Measurements from ENCODE around the gene ATP2A3.

The ATP2A3 gene

GRCh38 chr17:3990386-3991127 lies 26.3 kb upstream of the ATP2A3 start:
- no peaks in the 10 kb centered on the region for H3K27me3 ChIP-seq (ENCODE audit: control insufficient read depth, insufficient read depth, low read length)
- no peak overlapping the region for H3K4me3 ChIP-seq (ENCODE audit: low read length)
- no CpG with 5 or more reads among the region's 12 CpGs for whole genome bisulfite sequencing (ENCODE audit: insufficient coverage, insufficient read length)
- DNase-seq (ENCODE audit: low read depth, low spot score) = no peak
- H3K36me3 ChIP-seq (ENCODE audit: control insufficient read depth, insufficient read depth, low read length) = no peaks in the 10 kb centered on the region
- H3K27ac ChIP-seq (ENCODE audit: low read length) = no peak overlapping the region
- H3K4me1 ChIP-seq (ENCODE audit: control insufficient read depth, insufficient read depth, low read length) = peaks cover 1% of the 10 kb centered on the region; the same call in 1 of the 2 replicates
- H3K9me3 ChIP-seq (ENCODE audit: control insufficient read depth, insufficient read depth, low read length) = no peaks in the 10 kb centered on the region

- Histone ChIP-seq H3K27me3 (ENCODE audit: control insufficient read depth, insufficient read depth, low read length) (no peaks in the 10 kb centered on the region), H3K4me1 (ENCODE audit: control insufficient read depth, insufficient read depth, low read length) (peaks cover 1% of the 10 kb centered on the region; the same call in 1 of the 2 replicates)
These were observed 25.0 kb upstream of the ATP2A3 start for GRCh38 chr17:3989041-3989886.

DNA sequence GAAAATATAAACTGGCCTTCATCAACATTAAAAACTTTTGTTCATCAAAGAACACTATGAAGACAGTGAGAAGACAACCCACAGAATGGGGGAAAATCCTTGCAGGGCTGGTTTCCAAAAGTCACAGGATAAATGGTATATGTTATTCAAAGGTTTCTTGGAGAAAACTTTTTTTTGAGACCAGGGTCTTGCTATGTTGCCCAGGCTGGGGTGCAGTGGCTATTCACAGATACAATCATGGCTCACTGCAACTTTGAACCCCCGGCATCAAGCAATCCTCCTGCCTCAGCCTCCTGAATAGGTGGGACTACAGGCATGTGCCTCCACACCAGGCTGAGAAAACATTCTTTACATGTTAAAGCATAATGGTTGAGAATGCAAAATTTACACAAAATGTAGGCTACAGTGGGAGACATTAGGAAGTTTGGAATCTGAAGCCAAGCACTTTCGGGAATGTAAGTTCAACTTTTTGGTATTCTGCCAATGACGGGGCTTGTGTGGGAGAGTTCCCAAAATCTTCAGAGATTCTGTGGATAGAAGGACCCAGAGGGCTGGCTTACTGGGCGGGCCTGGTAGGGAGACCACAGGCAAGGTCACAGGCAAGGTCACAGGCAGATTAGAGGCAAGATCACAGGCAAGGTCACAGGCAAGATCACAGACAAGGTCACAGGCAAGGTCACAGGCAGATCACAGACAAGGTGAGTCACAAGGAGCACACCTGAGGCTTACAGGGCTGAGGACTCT lies 24.2 kb upstream of the ATP2A3 start:
- no peaks in the 10 kb centered on the region for H3K36me3 ChIP-seq (ENCODE audit: control insufficient read depth, insufficient read depth, low read length)
- DNase-seq (ENCODE audit: low read depth, low spot score) = no peak
- H3K27ac ChIP-seq (ENCODE audit: low read length) = no peak overlapping the region

More at GRCh38 chr17:3989041-3989886, 25.0 kb upstream of the ATP2A3 start:
- H3K27ac ChIP-seq (ENCODE audit: low read length) = no peak overlapping the region
- H3K9me3 ChIP-seq (ENCODE audit: control insufficient read depth, insufficient read depth, low read length) = no peaks in the 10 kb centered on the region
- DNase-seq (ENCODE audit: low read depth, low spot score) = no peak
- WGBS (ENCODE audit: insufficient coverage, insufficient read length) = no CpG with 5 or more reads among the region's 24 CpGs
- H3K36me3 ChIP-seq (ENCODE audit: control insufficient read depth, insufficient read depth, low read length) = no peaks in the 10 kb centered on the region
- no peak overlapping the region for H3K4me3 ChIP-seq (ENCODE audit: low read length)

DNA sequence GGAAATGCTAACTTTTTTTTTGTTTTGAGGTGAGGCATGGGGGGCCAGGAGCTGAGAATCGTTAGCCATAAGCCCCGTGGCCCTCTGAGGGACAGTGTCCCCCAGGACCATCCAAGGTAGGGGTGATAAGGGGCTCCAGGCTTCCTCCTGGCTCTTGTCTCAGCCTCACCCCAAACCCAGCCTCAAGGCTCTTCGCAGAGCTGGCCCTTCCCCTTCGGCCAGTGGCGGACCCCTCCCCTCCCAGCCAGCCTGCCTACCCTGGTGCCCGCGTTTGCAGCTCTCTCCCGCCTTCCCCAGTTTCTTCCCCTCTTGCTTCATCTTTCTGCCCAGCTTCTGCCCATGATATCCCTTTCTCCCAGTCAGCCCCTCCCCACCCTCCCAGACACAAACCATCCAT lies 22.7 kb upstream of the ATP2A3 start:
- no peaks in the 10 kb centered on the region for H3K36me3 ChIP-seq (ENCODE audit: control insufficient read depth, insufficient read depth, low read length)
- WGBS (ENCODE audit: insufficient coverage, insufficient read length) = no CpG with 5 or more reads among the region's 8 CpGs
- H3K27me3 ChIP-seq (ENCODE audit: control insufficient read depth, insufficient read depth, low read length) = no peaks in the 10 kb centered on the region
- peaks cover 2% of the 10 kb centered on the region; the same call in 1 of the 2 replicates for H3K4me1 ChIP-seq (ENCODE audit: control insufficient read depth, insufficient read depth, low read length)
- no peak for DNase-seq (ENCODE audit: low read depth, low spot score)
- H3K9me3 ChIP-seq (ENCODE audit: control insufficient read depth, insufficient read depth, low read length) = no peaks in the 10 kb centered on the region
- no peak overlapping the region for H3K4me3 ChIP-seq (ENCODE audit: low read length)
- H3K27ac ChIP-seq (ENCODE audit: low read length) = no peak overlapping the region

More for the DNA sequence above, 24.2 kb upstream of the ATP2A3 start:
- Histone ChIP-seq H3K27me3 (ENCODE audit: control insufficient read depth, insufficient read depth, low read length) (no peaks in the 10 kb centered on the region), H3K4me1 (ENCODE audit: control insufficient read depth, insufficient read depth, low read length) (peaks cover 1% of the 10 kb centered on the region; the same call in 1 of the 2 replicates), H3K4me3 (ENCODE audit: low read length) (no peak overlapping the region), H3K9me3 (ENCODE audit: control insufficient read depth, insufficient read depth, low read length) (no peaks in the 10 kb centered on the region)
- no CpG with 5 or more reads among the region's 4 CpGs for WGBS (ENCODE audit: insufficient coverage, insufficient read length)

DNA sequence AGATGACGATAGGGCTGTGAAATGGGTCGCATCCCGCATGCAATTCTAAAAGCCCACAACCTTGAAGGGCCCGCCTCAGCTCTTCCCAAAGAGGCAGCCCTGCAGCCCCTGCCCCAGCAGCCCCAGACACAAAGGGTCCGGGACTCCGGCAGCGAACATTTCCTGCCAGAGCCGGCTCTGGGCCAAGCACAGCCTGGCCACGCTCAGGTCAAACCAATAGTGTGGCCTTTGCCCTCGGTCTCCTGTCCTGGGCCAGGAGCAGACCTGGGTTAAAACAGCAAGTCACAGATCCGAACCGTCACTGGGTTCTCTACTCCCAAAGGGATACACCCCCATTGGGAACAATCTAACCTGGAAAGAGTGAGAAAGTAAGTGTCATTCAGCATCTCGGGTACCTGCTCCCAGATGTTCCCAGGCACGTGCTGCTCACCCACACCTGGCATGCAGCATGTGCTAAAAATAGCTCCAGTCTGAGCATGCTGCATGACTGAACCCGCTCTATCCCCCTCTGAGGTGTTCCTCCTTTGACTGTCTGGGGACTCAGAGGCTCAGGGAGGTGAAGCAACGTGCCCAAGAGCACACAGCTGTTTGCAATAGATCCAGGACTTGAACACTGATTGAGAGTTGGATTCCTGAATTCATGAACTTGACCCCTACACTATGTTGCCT lies 22.2 kb upstream of the ATP2A3 start:
- no peaks in the 10 kb centered on the region for H3K9me3 ChIP-seq (ENCODE audit: control insufficient read depth, insufficient read depth, low read length)
- DNase-seq (ENCODE audit: low read depth, low spot score) = no peak
- no peaks in the 10 kb centered on the region for H3K27me3 ChIP-seq (ENCODE audit: control insufficient read depth, insufficient read depth, low read length)
- no peak overlapping the region for H3K27ac ChIP-seq (ENCODE audit: low read length)
- H3K4me3 ChIP-seq (ENCODE audit: low read length) = no peak overlapping the region
- no CpG with 5 or more reads among the region's 16 CpGs for WGBS (ENCODE audit: insufficient coverage, insufficient read length)
- H3K4me1 ChIP-seq (ENCODE audit: control insufficient read depth, insufficient read depth, low read length) = peaks cover 6% of the 10 kb centered on the region
- no peaks in the 10 kb centered on the region for H3K36me3 ChIP-seq (ENCODE audit: control insufficient read depth, insufficient read depth, low read length)

DNA sequence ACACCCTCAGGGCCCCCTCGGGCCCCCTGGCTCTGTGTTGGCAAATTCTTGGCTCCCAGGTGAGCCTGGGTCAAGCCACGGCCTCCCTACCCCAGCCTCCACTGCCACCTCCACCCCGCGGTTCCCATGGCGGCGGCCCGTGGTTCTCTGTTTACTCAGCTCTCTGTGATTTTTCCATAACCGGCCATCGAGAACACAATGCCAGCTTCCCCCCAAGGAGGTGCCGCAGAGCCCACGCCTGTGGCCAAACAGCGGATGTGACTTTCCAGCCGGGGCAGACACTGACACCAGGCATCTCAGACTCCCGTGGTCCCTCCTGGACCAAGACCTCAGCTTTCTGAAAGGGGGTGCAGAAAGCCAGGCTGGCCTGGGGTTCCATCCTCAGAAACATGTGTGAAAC lies 21.6 kb upstream of the ATP2A3 start:
- Histone ChIP-seq H3K4me3 (ENCODE audit: low read length) (no peak overlapping the region), H3K36me3 (ENCODE audit: control insufficient read depth, insufficient read depth, low read length) (no peaks in the 10 kb centered on the region), H3K4me1 (ENCODE audit: control insufficient read depth, insufficient read depth, low read length) (peaks cover 6% of the 10 kb centered on the region), H3K9me3 (ENCODE audit: control insufficient read depth, insufficient read depth, low read length) (no peaks in the 10 kb centered on the region), H3K27ac (ENCODE audit: low read length) (no peak overlapping the region), H3K27me3 (ENCODE audit: control insufficient read depth, insufficient read depth, low read length) (no peaks in the 10 kb centered on the region)
- DNase-seq (ENCODE audit: low read depth, low spot score) = no peak
- WGBS (ENCODE audit: insufficient coverage, insufficient read length) = no CpG with 5 or more reads among the region's 14 CpGs

- no peak overlapping the region for H3K4me3 ChIP-seq (ENCODE audit: low read length)
- no peaks in the 10 kb centered on the region for H3K36me3 ChIP-seq (ENCODE audit: control insufficient read depth, insufficient read depth, low read length)
- no peaks in the 10 kb centered on the region for H3K9me3 ChIP-seq (ENCODE audit: control insufficient read depth, insufficient read depth, low read length)
- DNase-seq (ENCODE audit: low read depth, low spot score) = no peak
- H3K27me3 ChIP-seq (ENCODE audit: control insufficient read depth, insufficient read depth, low read length) = no peaks in the 10 kb centered on the region
- WGBS (ENCODE audit: insufficient coverage, insufficient read length) = no CpG with 5 or more reads among the region's 18 CpGs
- peaks cover 8% of the 10 kb centered on the region for H3K4me1 ChIP-seq (ENCODE audit: control insufficient read depth, insufficient read depth, low read length)
- no peak overlapping the region for H3K27ac ChIP-seq (ENCODE audit: low read length)
These were observed 19.6 kb upstream of the ATP2A3 start for GRCh38 chr17:3983606-3984484.

DNA sequence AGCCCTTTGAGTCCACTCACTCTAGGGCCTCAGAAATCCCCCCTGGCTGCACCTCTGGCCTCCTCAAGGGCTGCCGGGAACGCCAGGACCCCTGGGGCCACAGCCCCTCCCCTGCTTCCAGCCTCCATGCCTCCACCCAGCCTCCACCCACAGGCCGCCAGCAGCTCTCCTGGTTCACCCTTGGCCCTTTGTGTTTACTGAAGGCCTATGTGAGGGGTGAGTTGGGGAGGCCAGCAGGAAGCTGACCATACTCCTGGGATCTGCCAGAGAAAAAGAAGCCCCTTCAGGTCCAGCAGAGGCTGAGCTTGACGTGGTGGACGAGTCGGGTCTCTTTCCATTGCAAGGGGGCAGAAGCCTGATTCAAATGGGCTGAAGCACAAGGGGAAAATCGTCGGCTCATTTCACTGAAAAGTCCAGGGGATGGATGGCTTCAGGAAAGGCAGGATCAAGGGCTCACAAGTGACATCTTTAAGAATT lies 18.3 kb upstream of the ATP2A3 start:
- H3K27ac ChIP-seq (ENCODE audit: low read length) = no peak overlapping the region
- H3K36me3 ChIP-seq (ENCODE audit: control insufficient read depth, insufficient read depth, low read length) = no peaks in the 10 kb centered on the region
- no peaks in the 10 kb centered on the region for H3K27me3 ChIP-seq (ENCODE audit: control insufficient read depth, insufficient read depth, low read length)
- WGBS (ENCODE audit: insufficient coverage, insufficient read length) = no CpG with 5 or more reads among the region's 8 CpGs
- H3K4me1 ChIP-seq (ENCODE audit: control insufficient read depth, insufficient read depth, low read length) = peaks cover 8% of the 10 kb centered on the region
- DNase-seq (ENCODE audit: low read depth, low spot score) = no peak
- no peaks in the 10 kb centered on the region for H3K9me3 ChIP-seq (ENCODE audit: control insufficient read depth, insufficient read depth, low read length)
- H3K4me3 ChIP-seq (ENCODE audit: low read length) = no peak overlapping the region

DNA sequence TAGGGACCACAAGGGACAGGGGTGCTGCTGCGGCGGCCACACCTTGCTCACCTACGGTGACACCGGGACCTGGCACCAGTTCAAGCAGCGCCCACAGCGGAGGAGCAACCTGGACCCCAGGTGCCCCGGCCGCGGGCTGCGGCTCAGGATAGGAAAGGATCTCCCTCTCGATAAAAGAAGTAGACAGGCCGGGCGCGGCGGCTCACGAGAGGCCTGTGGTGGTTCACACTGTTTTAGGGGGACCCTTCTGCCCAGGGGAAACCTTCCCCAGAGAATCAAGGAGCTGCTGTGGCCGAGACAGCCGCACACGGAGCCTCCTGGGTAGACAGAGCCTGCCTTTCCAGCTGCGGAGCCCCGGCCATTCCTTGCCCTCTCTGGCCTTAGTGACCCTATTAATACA lies 17.9 kb upstream of the ATP2A3 start:
- DNase-seq (ENCODE audit: low read depth, low spot score) = no peak
- H3K4me3 ChIP-seq (ENCODE audit: low read length) = no peak overlapping the region
- no peaks in the 10 kb centered on the region for H3K36me3 ChIP-seq (ENCODE audit: control insufficient read depth, insufficient read depth, low read length)
- WGBS (ENCODE audit: insufficient coverage, insufficient read length) = no CpG with 5 or more reads among the region's 21 CpGs
- no peak overlapping the region for H3K27ac ChIP-seq (ENCODE audit: low read length)
- no peaks in the 10 kb centered on the region for H3K9me3 ChIP-seq (ENCODE audit: control insufficient read depth, insufficient read depth, low read length)
- peaks cover 8% of the 10 kb centered on the region for H3K4me1 ChIP-seq (ENCODE audit: control insufficient read depth, insufficient read depth, low read length)
- no peaks in the 10 kb centered on the region for H3K27me3 ChIP-seq (ENCODE audit: control insufficient read depth, insufficient read depth, low read length)

Measured in iPS DF 6.9 (cell line).